SK-N-SH (cell line): ENCODE data around the gene PPP2CA.

Experiments used
- CHD2 ChIP-seq: fragments of 150-350 bp; IDR thresholded peaks from 2 replicates; pipeline ENCODE4 v1.6.1; 2018; ENCODE audit warnings: low read length; ENCODE audit not compliant: partially characterized antibody
- FOXM1 ChIP-seq: IDR thresholded peaks from 2 replicates; pipeline ENCODE4 v1.4.0; 2012; ENCODE audit warnings: low read depth, mild to moderate bottlenecking
- JUND ChIP-seq: IDR thresholded peaks from 2 replicates; pipeline ENCODE4 v1.4.0; 2012
- MXI1 ChIP-seq: IDR thresholded peaks from 2 replicates; pipeline ENCODE4 v1.6.1; 2012; ENCODE audit warnings: mild to moderate bottlenecking, low read depth, low read length, improper control_type of control experiment
- POLR2AphosphoS5 ChIP-seq: IDR thresholded peaks from 2 replicates; pipeline ENCODE4 v1.6.1; 2012; ENCODE audit warnings: low read depth, low read length
- RAD21 ChIP-seq: IDR thresholded peaks from 2 replicates; pipeline ENCODE4 v1.6.1; 2012; ENCODE audit warnings: mild to moderate bottlenecking, low read length
- TCF12 ChIP-seq: IDR thresholded peaks from 2 replicates; pipeline ENCODE4 v1.4.0; 2012
- YY1 ChIP-seq: IDR thresholded peaks from 2 replicates; pipeline ENCODE4 v1.4.0; 2012; ENCODE audit warnings: low read depth, mild to moderate bottlenecking
- ZBTB33 ChIP-seq: IDR thresholded peaks from 2 replicates; pipeline ENCODE4 v1.4.0; 2012; ENCODE audit warnings: low read depth, borderline replicate concordance
- TF ChIP-seq, protein P1 (sequence below): IDR thresholded peaks from 2 replicates; pipeline ENCODE4 v1.4.0; 2012; ENCODE audit warnings: low read depth
- TF ChIP-seq, protein P2 (sequence below): fragments of 200-600 bp; sonication (generic); IDR thresholded peaks from 2 replicates; pipeline ENCODE4 v1.6.1; 2017; ENCODE audit warnings: antibody characterized with exemption, mild to moderate bottlenecking, moderate library complexity
- TF ChIP-seq, protein P3 (sequence below): fragments of 150-350 bp; IDR thresholded peaks from 2 replicates; pipeline ENCODE4 v1.6.1; 2017; ENCODE audit warnings: antibody characterized with exemption, low read length, low read depth, borderline replicate concordance

DNA sequence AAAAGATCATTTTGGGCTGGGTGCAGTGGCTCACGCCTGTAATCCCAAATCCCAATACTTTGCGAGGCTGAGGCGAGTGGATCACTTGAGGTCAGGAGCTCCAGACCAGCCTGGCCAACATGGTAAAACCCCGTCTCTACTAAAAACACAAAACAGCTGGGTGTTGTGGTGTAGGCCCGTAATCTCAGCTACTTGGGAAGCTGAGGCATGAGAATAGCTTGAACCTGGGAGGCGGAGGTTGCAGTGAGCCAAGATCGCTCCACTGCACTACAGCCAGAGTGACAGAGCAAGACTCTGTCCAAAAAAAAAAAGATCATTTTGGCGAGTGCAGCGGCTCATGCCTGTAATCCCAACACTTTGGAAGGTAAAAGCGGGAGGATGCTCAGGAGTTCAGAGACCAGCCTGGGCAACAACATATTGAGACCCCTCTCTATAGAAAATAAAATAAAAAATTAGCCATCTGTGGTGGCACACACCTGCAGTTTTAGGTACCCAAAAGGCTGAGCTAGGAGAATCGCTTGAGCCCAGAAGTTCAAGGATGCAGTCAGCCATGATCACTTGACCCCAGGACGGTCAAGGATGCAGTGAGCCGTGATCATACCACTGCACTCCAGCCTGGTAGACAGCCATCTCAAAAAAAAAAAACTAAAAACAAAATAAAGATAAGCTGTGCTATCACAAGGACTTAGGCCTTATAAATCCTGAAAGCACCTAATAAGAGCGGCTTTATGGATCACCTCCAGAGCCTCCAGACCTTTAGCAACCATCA lies 16.2 kb downstream of the PPP2CA start:
- TF ChIP-seq JUND (no peak), TCF12 (no peak), POLR2AphosphoS5 (no peak), ZBTB33 (no peak), MXI1 (no peak), CHD2 (no peak), YY1 (no peak), FOXM1 (no peak), RAD21 (no peak)
- TF ChIP-seq, protein P1, sequence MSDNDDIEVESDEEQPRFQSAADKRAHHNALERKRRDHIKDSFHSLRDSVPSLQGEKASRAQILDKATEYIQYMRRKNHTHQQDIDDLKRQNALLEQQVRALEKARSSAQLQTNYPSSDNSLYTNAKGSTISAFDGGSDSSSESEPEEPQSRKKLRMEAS = no peak
- TF ChIP-seq, protein P2, sequence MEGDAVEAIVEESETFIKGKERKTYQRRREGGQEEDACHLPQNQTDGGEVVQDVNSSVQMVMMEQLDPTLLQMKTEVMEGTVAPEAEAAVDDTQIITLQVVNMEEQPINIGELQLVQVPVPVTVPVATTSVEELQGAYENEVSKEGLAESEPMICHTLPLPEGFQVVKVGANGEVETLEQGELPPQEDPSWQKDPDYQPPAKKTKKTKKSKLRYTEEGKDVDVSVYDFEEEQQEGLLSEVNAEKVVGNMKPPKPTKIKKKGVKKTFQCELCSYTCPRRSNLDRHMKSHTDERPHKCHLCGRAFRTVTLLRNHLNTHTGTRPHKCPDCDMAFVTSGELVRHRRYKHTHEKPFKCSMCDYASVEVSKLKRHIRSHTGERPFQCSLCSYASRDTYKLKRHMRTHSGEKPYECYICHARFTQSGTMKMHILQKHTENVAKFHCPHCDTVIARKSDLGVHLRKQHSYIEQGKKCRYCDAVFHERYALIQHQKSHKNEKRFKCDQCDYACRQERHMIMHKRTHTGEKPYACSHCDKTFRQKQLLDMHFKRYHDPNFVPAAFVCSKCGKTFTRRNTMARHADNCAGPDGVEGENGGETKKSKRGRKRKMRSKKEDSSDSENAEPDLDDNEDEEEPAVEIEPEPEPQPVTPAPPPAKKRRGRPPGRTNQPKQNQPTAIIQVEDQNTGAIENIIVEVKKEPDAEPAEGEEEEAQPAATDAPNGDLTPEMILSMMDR = no peak
- TF ChIP-seq, protein P3, sequence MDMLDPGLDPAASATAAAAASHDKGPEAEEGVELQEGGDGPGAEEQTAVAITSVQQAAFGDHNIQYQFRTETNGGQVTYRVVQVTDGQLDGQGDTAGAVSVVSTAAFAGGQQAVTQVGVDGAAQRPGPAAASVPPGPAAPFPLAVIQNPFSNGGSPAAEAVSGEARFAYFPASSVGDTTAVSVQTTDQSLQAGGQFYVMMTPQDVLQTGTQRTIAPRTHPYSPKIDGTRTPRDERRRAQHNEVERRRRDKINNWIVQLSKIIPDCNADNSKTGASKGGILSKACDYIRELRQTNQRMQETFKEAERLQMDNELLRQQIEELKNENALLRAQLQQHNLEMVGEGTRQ = no peak
